OCI-LY1 (cell line): Measurements from ENCODE around the gene L3HYPDH.
A peak's percentile ranks its signal among the peaks of the same experiment; 100 is the strongest.

Experiments
- H2AFZ ChIP-seq: fragments of 200-600 bp; sonication (generic), shearing (Covaris generic); 2 replicates; pipeline ENCODE4 v1.6.0; 2014; ENCODE audit warnings: antibody characterized with exemption, mild to moderate bottlenecking, low read length
- H3F3A ChIP-seq: fragments of 200-600 bp; sonication (generic), shearing (Covaris generic); 2 replicates; pipeline ENCODE4 v1.6.0; 2014; ENCODE audit warnings: mild to moderate bottlenecking, antibody characterized with exemption, low read length, moderate library complexity; ENCODE audit not compliant: insufficient read depth
- H3K27ac ChIP-seq: fragments of 200-600 bp; sonication (generic); 2 replicates; pipeline ENCODE4 v1.5.1; 2014; ENCODE audit warnings: low read length, mixed run types, mild to moderate bottlenecking, low read depth; ENCODE audit not compliant: poor library complexity, severe bottlenecking
- H3K27me3 ChIP-seq: fragments of 200-600 bp; sonication (generic); 2 replicates; pipeline ENCODE4 v1.6.0; 2014; ENCODE audit warnings: antibody characterized with exemption, mild to moderate bottlenecking, low read length, moderate library complexity; ENCODE audit not compliant: insufficient read depth
- H3K36me3 ChIP-seq: fragments of 200-600 bp; sonication (generic); 2 replicates; pipeline ENCODE4 v1.6.1; 2014; ENCODE audit warnings: mild to moderate bottlenecking, antibody characterized with exemption, low read length, moderate library complexity, mixed read lengths; ENCODE audit not compliant: insufficient read depth
- H3K4me1 ChIP-seq: fragments of 200-600 bp; sonication (generic); 2 replicates; pipeline ENCODE4 v1.5.1; 2014; ENCODE audit warnings: mild to moderate bottlenecking, low read length, moderate library complexity; ENCODE audit not compliant: insufficient read depth, severe bottlenecking
- H3K4me2 ChIP-seq: fragments of 200-600 bp; sonication (generic), shearing (Covaris generic); 2 replicates; pipeline ENCODE4 v1.6.1; 2014; ENCODE audit warnings: low read length
- H3K4me3 ChIP-seq: fragments of 200-600 bp; sonication (generic); 2 replicates; pipeline ENCODE4 v1.5.1; 2014; ENCODE audit warnings: low read length, low read depth, mild to moderate bottlenecking, mixed read lengths; ENCODE audit not compliant: poor library complexity, severe bottlenecking
- H3K79me2 ChIP-seq: fragments of 200-600 bp; shearing (Covaris generic); 2 replicates; pipeline ENCODE4 v1.6.1; 2016; ENCODE audit warnings: mixed run types, low read length, mixed read lengths; ENCODE audit not compliant: insufficient read depth
- H3K9ac ChIP-seq: fragments of 200-600 bp; sonication (generic), shearing (Covaris generic); 2 replicates; pipeline ENCODE4 v1.6.1; 2014; ENCODE audit warnings: mild to moderate bottlenecking, low read length, mixed read lengths
- H3K9me2 ChIP-seq: fragments of 200-600 bp; sonication (generic), shearing (Covaris generic); 2 replicates; pipeline ENCODE4 v1.6.1; 2014; ENCODE audit warnings: low read depth, mild to moderate bottlenecking, low read length, mixed read lengths
- H3K9me3 ChIP-seq: fragments of 200-600 bp; shearing (Covaris generic); 2 replicates; pipeline ENCODE4 v1.6.1; 2014; ENCODE audit warnings: low read length, mixed read lengths
- H4K20me1 ChIP-seq: fragments of 200-600 bp; sonication (generic), shearing (Covaris generic); 2 replicates; pipeline ENCODE4 v1.6.0; 2016; ENCODE audit warnings: mild to moderate bottlenecking, low read length; ENCODE audit not compliant: insufficient read depth
- CTCF ChIP-seq: fragments of 200-600 bp; sonication (generic), shearing (Covaris generic); IDR thresholded peaks from 2 replicates; pipeline ENCODE4 v1.5.1; 2017; ENCODE audit warnings: mild to moderate bottlenecking, antibody characterized with exemption, low read length, moderate library complexity, mixed read lengths
- EZH2 ChIP-seq: fragments of 200-600 bp; sonication (generic), shearing (Covaris generic); IDR thresholded peaks from 2 replicates; pipeline ENCODE4 v1.8.0; 2017; ENCODE audit warnings: borderline replicate concordance, mixed run types, mild to moderate bottlenecking, antibody characterized with exemption, low read length, moderate library complexity, mixed read lengths

Gene L3HYPDH

GRCh38 chr14:59481871-59482540, 2.2 kb downstream of the L3HYPDH start:
- Histone ChIP-seq H3K36me3 (peaks cover 4% of the 10 kb centered on the region; the same call in 1 of the 2 replicates), H3K9ac (peak overlapping the region; percentile 82; the same call in 1 of the 2 replicates)

GRCh38 chr14:59481407-59481806, 2.8 kb downstream of the L3HYPDH start:
- H3K9me3 ChIP-seq = no peaks in the 10 kb centered on the region
- peaks cover 47% of the 10 kb centered on the region for H3K4me1 ChIP-seq
- H2AFZ ChIP-seq = no peak overlapping the region
- no peak for TF ChIP-seq CTCF
- no peak for TF ChIP-seq EZH2
- H3K27ac ChIP-seq = no peak overlapping the region
- peak overlapping the region; percentile 70 for H3K4me3 ChIP-seq
- H4K20me1 ChIP-seq = no peaks in the 10 kb centered on the region
- peaks cover 8% of the 10 kb centered on the region for H3K79me2 ChIP-seq
- no peaks in the 10 kb centered on the region for H3F3A ChIP-seq
- no peak overlapping the region for H3K9ac ChIP-seq
- peaks cover 9% of the 10 kb centered on the region; the same call in 1 of the 2 replicates for H3K36me3 ChIP-seq
- H3K27me3 ChIP-seq = no peaks in the 10 kb centered on the region
- H3K9me2 ChIP-seq = no peaks in the 10 kb centered on the region
- H3K4me2 ChIP-seq = peak overlapping the region; percentile 96

More at GRCh38 chr14:59481871-59482540, 2.2 kb downstream of the L3HYPDH start:
- H4K20me1 ChIP-seq = no peaks in the 10 kb centered on the region
- no peaks in the 10 kb centered on the region for H3K9me3 ChIP-seq
- no peaks in the 10 kb centered on the region for H3K9me2 ChIP-seq
- H3K79me2 ChIP-seq = peaks cover 11% of the 10 kb centered on the region
- no peaks in the 10 kb centered on the region for H3K27me3 ChIP-seq
- no peak overlapping the region for H3K27ac ChIP-seq
- peak overlapping the region; percentile 96 for H3K4me2 ChIP-seq
- H2AFZ ChIP-seq = no peak overlapping the region
- H3F3A ChIP-seq = no peaks in the 10 kb centered on the region
- no peak for TF ChIP-seq EZH2
- no peak for TF ChIP-seq CTCF
- H3K4me3 ChIP-seq = peak overlapping the region; percentile 70
- H3K4me1 ChIP-seq = peaks cover 49% of the 10 kb centered on the region

- no peaks in the 10 kb centered on the region for H3K27me3 ChIP-seq
- no peaks in the 10 kb centered on the region for H3K9me3 ChIP-seq
- no peaks in the 10 kb centered on the region for H3K9me2 ChIP-seq
- peaks cover 19% of the 10 kb centered on the region; the same call in 1 of the 2 replicates for H3K36me3 ChIP-seq
- H3K4me2 ChIP-seq = no peak overlapping the region
- no peak overlapping the region for H2AFZ ChIP-seq
- no peaks in the 10 kb centered on the region for H4K20me1 ChIP-seq
- H3K4me3 ChIP-seq = no peak overlapping the region
- peaks cover 35% of the 10 kb centered on the region for H3K4me1 ChIP-seq
- peaks cover 6% of the 10 kb centered on the region for H3K79me2 ChIP-seq
- no peak overlapping the region; the same call in 1 of the 2 replicates for H3K9ac ChIP-seq
- H3F3A ChIP-seq = no peaks in the 10 kb centered on the region
- no peak overlapping the region for H3K27ac ChIP-seq
- TF ChIP-seq EZH2 (no peak), CTCF (no peak)
These were observed 4.0 kb downstream of the L3HYPDH start for GRCh38 chr14:59480166-59480565.
